PC-9 (cell line): ENCODE results near the gene TMEM47. TPM values are rescaled to one million over a fixed set of nuclear protein-coding genes. Genes with fewer than 3 reads are reported as not detected.

Experiments used
- BruUV-seq: library from RNA; stranded (reverse); fragments of 400-500 nt; replicated peaks from 2 replicates; lab custom pipeline; 2021; lab: Mats Ljungman, UMichigan
- CTCF ChIA-PET: fragments of 300-600 bp; sonication (Branson Sonifier 250); formaldehyde crosslinking; loops from one replicate; lab custom pipeline; 2022; ENCODE audit warnings: antibody characterized with exemption; lab: Charles Lee
- POLR2A ChIA-PET: fragments of 300-600 bp; sonication (Branson Sonifier 250); formaldehyde crosslinking; loops from one replicate; lab custom pipeline; 2022; ENCODE audit warnings: antibody characterized with exemption; ENCODE audit not compliant: unreplicated experiment; lab: Charles Lee
- DNase-seq, 2 experiments: peaks; one replicate each; pipeline versions ENCODE4 v3.0.0 to v3.0.0-alpha.2; 2015 to 2022; ENCODE audit warnings: mixed read lengths in 1 of 2
- H2AFZ ChIP-seq: fragments of 200-600 bp; sonication (generic); 2 replicates; pipeline ENCODE4 v1.8.1; 2017; ENCODE audit warnings: antibody characterized with exemption
- H3F3A ChIP-seq: fragments of 200-600 bp; sonication (generic); 2 replicates; pipeline ENCODE4 v1.8.1; 2017; ENCODE audit warnings: antibody characterized with exemption, mild to moderate bottlenecking, low read depth; ENCODE audit not compliant: insufficient read depth
- H3K27ac ChIP-seq: fragments of 200-600 bp; sonication (generic); 2 replicates; pipeline ENCODE4 v1.6.1; 2016; ENCODE audit warnings: mixed run types
- H3K27me3 ChIP-seq: fragments of 200-600 bp; sonication (generic); 2 replicates; pipeline ENCODE4 v1.6.1; 2016; ENCODE audit warnings: low read depth, mixed run types; ENCODE audit not compliant: insufficient read depth
- H3K36me3 ChIP-seq: fragments of 200-600 bp; sonication (generic); 2 replicates; pipeline ENCODE4 v1.6.1; 2016; ENCODE audit warnings: low read depth, mixed run types
- H3K4me1 ChIP-seq: fragments of 200-600 bp; sonication (generic); replicated peaks from 2 replicates; pipeline ENCODE4 v1.6.1; 2016; ENCODE audit warnings: mixed run types; ENCODE audit not compliant: insufficient read depth
- H3K4me2 ChIP-seq: fragments of 200-600 bp; sonication (generic); 2 replicates; pipeline ENCODE4 v1.6.1; 2017; ENCODE audit warnings: mixed run types
- H3K4me3 ChIP-seq: fragments of 200-600 bp; sonication (generic); 2 replicates; pipeline ENCODE4 v1.6.1; 2016; ENCODE audit warnings: mixed run types
- H3K79me2 ChIP-seq: fragments of 200-600 bp; sonication (generic); 2 replicates; pipeline ENCODE4 v1.6.1; 2017; ENCODE audit warnings: low read depth, mixed run types
- H3K9me2 ChIP-seq: fragments of 200-600 bp; sonication (generic); 2 replicates; pipeline ENCODE4 v1.8.1; 2017; ENCODE audit warnings: mild to moderate bottlenecking; ENCODE audit not compliant: insufficient read depth
- H3K9me3 ChIP-seq: fragments of 200-600 bp; sonication (generic); 2 replicates; pipeline ENCODE4 v1.8.1; 2016; ENCODE audit warnings: low read depth; ENCODE audit not compliant: insufficient read depth
- H4K20me1 ChIP-seq: fragments of 200-600 bp; sonication (generic); 2 replicates; pipeline ENCODE4 v1.8.1; 2017; ENCODE audit not compliant: insufficient read depth
- EZH2 ChIP-seq: fragments of 200-600 bp; sonication (generic); IDR thresholded peaks from 2 replicates; pipeline ENCODE4 v1.8.0; 2017; ENCODE audit warnings: antibody characterized with exemption, low read depth
- intact Hi-C: fragments of 100-400 bp; cut with micrococcal nuclease; formaldehyde crosslinking; loops from one replicate; pipeline ENCODE4 v1.10.0; 2022; ENCODE audit not compliant: unreplicated experiment
- total RNA-seq: library from RNA; stranded (reverse); gene quantifications from 2 replicates; pipeline ENCODE4 v1.2.3, GENCODE V29; 2021
- TF ChIP-seq, protein P1 (sequence below): fragments of 200-600 bp; sonication (generic); conservative IDR thresholded peaks from 2 replicates; pipeline ENCODE4 v1.6.1; 2017; ENCODE audit warnings: mixed run types, antibody characterized with exemption, mild to moderate bottlenecking, moderate library complexity

The TMEM47 gene
- total RNA-seq, 1 experiment from 2014 or later: not detected

DNA sequence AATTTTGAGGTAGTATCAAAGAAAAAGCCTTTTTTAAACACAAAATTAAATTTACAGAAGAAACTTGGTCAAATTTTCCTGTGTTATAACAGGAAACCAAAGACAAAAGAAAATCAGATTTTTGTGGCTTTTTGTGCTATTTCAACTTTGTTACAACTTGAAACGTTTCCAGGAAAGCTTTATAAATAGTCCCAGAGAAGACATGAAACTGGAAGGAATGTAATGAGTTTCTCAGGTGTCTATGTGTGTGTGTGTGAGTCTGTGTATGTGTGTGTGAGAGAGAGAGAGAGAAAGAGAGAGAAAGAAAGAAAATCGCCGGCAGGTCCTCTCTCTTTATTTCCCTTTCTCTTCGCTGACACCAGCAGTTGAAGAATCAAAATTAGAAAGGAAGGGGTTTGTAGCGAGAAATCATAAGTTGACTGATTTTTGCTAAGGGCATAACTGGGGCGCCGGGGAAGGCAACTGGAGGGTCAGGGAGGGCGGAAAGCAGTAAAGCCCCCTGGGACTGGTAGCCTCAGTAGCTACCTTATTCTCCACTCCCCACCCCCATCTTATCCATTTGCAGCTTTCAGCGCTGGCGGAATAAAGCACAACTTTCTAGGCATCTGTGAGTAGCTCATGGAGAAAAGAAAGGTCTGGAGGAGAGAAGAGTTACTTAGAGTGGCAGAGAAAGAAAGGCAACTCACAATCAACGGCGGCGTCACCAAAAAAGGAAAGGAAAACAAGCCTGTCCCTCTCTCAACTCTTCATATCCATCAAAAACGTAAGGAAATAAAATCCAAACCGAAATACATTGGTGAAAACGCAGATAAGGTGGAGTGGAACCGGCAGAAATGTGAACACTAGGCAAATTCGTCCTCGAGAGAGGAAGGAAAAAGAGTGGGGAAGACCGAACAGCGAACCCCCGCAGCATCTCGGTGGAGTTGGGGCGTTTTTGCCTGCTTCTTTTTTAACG is 1.3 kb downstream of the TMEM47 start:
- no peak overlapping the region for H3K4me2 ChIP-seq
- intact Hi-C loops: no loop called here

DNA sequence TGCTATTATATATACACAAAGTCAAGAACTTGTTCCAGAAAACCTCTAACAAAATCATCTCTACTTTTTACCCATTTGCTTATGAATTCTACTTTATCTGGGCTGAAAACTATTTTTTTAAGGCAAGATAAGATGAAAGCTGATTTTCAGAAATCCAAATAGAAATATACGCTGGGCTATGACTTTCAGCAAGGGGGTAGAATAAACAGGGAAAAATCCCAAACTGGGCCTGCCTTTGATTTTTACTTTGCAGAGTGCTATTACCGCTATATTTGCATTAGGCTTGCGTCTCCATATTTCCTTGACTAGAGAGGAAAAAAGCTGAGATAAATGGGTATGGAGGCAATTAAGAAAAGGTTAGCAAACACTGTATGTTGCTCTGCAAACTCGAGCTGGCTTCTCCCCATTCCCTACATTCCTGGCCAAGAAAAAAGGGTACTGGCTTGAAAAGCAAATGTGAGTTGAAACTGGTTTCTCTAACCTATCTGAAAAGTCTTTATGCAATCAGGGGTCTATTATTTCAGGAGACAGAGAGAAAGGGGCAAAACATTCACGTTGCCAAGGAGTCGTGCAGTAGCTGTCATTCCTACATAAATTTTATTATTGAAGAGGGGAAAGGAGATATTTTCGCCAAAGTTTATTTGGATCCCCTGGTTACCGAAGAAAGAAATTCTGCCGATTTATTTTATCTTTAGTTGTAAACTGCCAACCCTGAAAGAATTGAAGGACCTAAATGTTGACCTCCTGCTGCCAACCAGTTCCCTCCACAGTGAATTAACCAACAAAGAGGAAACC is 2.2 kb downstream of the TMEM47 start:
- DNase-seq: no peak
- no peak overlapping the region for H2AFZ ChIP-seq
- BruUV-seq: no TSS peak
- H3K27ac ChIP-seq: no peak overlapping the region
- no peaks in the 10 kb centered on the region for H3F3A ChIP-seq
- H3K9me3 ChIP-seq: no peaks in the 10 kb centered on the region
- H3K27me3 ChIP-seq: no peaks in the 10 kb centered on the region
- ChIA-PET POLR2A (no interaction called here), CTCF (no interaction called here)
- H3K36me3 ChIP-seq: no peaks in the 10 kb centered on the region
- no peaks in the 10 kb centered on the region for H3K4me1 ChIP-seq
- H4K20me1 ChIP-seq: no peaks in the 10 kb centered on the region
- TF ChIP-seq EZH2: no peak
- TF ChIP-seq, protein P1, sequence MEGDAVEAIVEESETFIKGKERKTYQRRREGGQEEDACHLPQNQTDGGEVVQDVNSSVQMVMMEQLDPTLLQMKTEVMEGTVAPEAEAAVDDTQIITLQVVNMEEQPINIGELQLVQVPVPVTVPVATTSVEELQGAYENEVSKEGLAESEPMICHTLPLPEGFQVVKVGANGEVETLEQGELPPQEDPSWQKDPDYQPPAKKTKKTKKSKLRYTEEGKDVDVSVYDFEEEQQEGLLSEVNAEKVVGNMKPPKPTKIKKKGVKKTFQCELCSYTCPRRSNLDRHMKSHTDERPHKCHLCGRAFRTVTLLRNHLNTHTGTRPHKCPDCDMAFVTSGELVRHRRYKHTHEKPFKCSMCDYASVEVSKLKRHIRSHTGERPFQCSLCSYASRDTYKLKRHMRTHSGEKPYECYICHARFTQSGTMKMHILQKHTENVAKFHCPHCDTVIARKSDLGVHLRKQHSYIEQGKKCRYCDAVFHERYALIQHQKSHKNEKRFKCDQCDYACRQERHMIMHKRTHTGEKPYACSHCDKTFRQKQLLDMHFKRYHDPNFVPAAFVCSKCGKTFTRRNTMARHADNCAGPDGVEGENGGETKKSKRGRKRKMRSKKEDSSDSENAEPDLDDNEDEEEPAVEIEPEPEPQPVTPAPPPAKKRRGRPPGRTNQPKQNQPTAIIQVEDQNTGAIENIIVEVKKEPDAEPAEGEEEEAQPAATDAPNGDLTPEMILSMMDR: no peak
- H3K4me3 ChIP-seq: no peak overlapping the region
- H3K4me2 ChIP-seq: no peak overlapping the region
- intact Hi-C loops: no loop called here
- no peaks in the 10 kb centered on the region for H3K79me2 ChIP-seq
- H3K9me2 ChIP-seq: no peaks in the 10 kb centered on the region

More for the DNA sequence above, 1.3 kb downstream of the TMEM47 start:
- no peak for DNase-seq
- H3K27me3 ChIP-seq: no peaks in the 10 kb centered on the region
- no peak overlapping the region for H3K27ac ChIP-seq
- ChIA-PET CTCF (no interaction called here), POLR2A (no interaction called here)
- H3K4me1 ChIP-seq: no peaks in the 10 kb centered on the region
- no peaks in the 10 kb centered on the region for H3K9me2 ChIP-seq
- TF ChIP-seq, protein P1: no peak
- no peak for TF ChIP-seq EZH2
- H3K4me3 ChIP-seq: no peak overlapping the region
- H3F3A ChIP-seq: no peaks in the 10 kb centered on the region
- H3K9me3 ChIP-seq: no peaks in the 10 kb centered on the region
- H3K79me2 ChIP-seq: no peaks in the 10 kb centered on the region
- H4K20me1 ChIP-seq: no peaks in the 10 kb centered on the region
- no peak overlapping the region for H2AFZ ChIP-seq
- BruUV-seq: no TSS peak
- no peaks in the 10 kb centered on the region for H3K36me3 ChIP-seq

DNA sequence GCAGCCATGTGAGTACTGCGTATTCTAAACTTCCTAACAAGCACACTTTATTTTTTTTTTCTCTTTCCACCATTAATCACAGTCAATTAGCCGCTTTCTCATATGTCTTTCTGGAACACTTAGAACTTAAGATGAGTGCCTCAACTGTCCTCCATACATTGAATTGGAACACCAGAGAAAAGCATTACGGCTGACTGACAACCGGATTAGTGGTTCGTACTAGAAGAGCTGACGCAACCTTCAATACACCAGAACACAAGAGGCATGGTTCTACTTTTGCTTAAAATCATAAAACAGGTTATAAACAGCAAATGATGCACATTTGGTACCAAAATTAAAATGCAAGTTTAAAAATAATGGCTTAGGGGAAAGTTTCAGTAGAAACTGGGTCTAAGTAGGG is 3.3 kb downstream of the TMEM47 start:
- no peak for DNase-seq
- intact Hi-C loops: no loop called here
- TF ChIP-seq, protein P1: no peak
- no peak for TF ChIP-seq EZH2
- Histone ChIP-seq H3K4me2 (no peak overlapping the region), H3F3A (no peaks in the 10 kb centered on the region), H3K27me3 (no peaks in the 10 kb centered on the region), H3K9me3 (no peaks in the 10 kb centered on the region), H3K27ac (no peak overlapping the region), H3K4me1 (no peaks in the 10 kb centered on the region), H3K9me2 (no peaks in the 10 kb centered on the region), H3K79me2 (no peaks in the 10 kb centered on the region), H3K36me3 (no peaks in the 10 kb centered on the region), H3K4me3 (no peak overlapping the region), H2AFZ (no peak overlapping the region), H4K20me1 (no peaks in the 10 kb centered on the region)
- CTCF ChIA-PET: no interaction called here
- BruUV-seq: no TSS peak
- POLR2A ChIA-PET: no interaction called here
